HEK293 (cell line): ENCODE results near the gene HCFC1.

Experiments used
- GLI2 ChIP-seq: fragments of 450-650 bp; formaldehyde crosslinking; IDR thresholded peaks from 2 replicates; pipeline ENCODE4; 2017; ENCODE audit warnings: missing biosample characterization, missing genetic modification characterization, low read depth, borderline replicate concordance
- MYNN ChIP-seq: fragments of 450-650 bp; formaldehyde crosslinking; IDR thresholded peaks from 2 replicates; pipeline ENCODE4 v1.5.1; 2016; ENCODE audit warnings: missing biosample characterization, missing genetic modification characterization, borderline replicate concordance
- SCRT2 ChIP-seq: fragments of 450-650 bp; formaldehyde crosslinking; IDR thresholded peaks from 2 replicates; pipeline ENCODE4 v1.5.1; 2016; ENCODE audit warnings: missing biosample characterization, missing genetic modification characterization
- SP7 ChIP-seq: fragments of 450-650 bp; formaldehyde crosslinking; IDR thresholded peaks from 2 replicates; pipeline ENCODE4 v1.5.1; 2016; ENCODE audit warnings: missing biosample characterization, missing genetic modification characterization
- ZBTB20 ChIP-seq: fragments of 450-650 bp; formaldehyde crosslinking; IDR thresholded peaks from 2 replicates; pipeline ENCODE4 v1.5.1; 2016; ENCODE audit warnings: missing biosample characterization, missing genetic modification characterization
- ZBTB8A ChIP-seq: fragments of 450-650 bp; formaldehyde crosslinking; IDR thresholded peaks from 2 replicates; pipeline ENCODE4 v1.5.1; 2016; ENCODE audit warnings: missing biosample characterization, missing genetic modification characterization
- ZNF184 ChIP-seq: fragments of 450-650 bp; IDR thresholded peaks from 2 replicates; pipeline ENCODE4 v1.5.1; 2018; ENCODE audit warnings: missing biosample characterization, mild to moderate bottlenecking, missing genetic modification characterization
- ZNF19 ChIP-seq: fragments of 450-650 bp; formaldehyde crosslinking; IDR thresholded peaks from 2 replicates; pipeline ENCODE4; 2016; ENCODE audit warnings: missing biosample characterization, missing genetic modification characterization, low read depth
- ZNF223 ChIP-seq: fragments of 450-650 bp; formaldehyde crosslinking; IDR thresholded peaks from 2 replicates; pipeline ENCODE4 v1.5.1; 2016; ENCODE audit warnings: missing biosample characterization, missing genetic modification characterization
- ZNF341 ChIP-seq: fragments of 450-650 bp; formaldehyde crosslinking; IDR thresholded peaks from 2 replicates; pipeline ENCODE4; 2016; ENCODE audit warnings: low read depth, missing biosample characterization, missing genetic modification characterization
- ZNF529 ChIP-seq: fragments of 450-650 bp; formaldehyde crosslinking; IDR thresholded peaks from 2 replicates; pipeline ENCODE4 v1.5.1; 2017; ENCODE audit warnings: missing genetic modification characterization, missing biosample characterization; ENCODE audit not compliant: insufficient replicate concordance
- ZNF549 ChIP-seq: fragments of 450-650 bp; IDR thresholded peaks from 2 replicates; pipeline ENCODE4 v1.5.1; 2018; ENCODE audit warnings: missing biosample characterization, missing genetic modification characterization, mild to moderate bottlenecking, inconsistent platforms, moderate library complexity
- ZNF561 ChIP-seq: fragments of 450-650 bp; IDR thresholded peaks from 2 replicates; pipeline ENCODE4 v1.5.1; 2018; ENCODE audit warnings: missing biosample characterization, missing genetic modification characterization, borderline replicate concordance
- ZNF596 ChIP-seq: fragments of 450-650 bp; IDR thresholded peaks from 2 replicates; pipeline ENCODE4 v1.5.0; 2018; ENCODE audit warnings: missing biosample characterization, mild to moderate bottlenecking, missing genetic modification characterization, moderate library complexity
- ZNF610 ChIP-seq: fragments of 450-650 bp; formaldehyde crosslinking; IDR thresholded peaks from 2 replicates; pipeline ENCODE4 v1.5.1; 2016; ENCODE audit warnings: missing biosample characterization, missing genetic modification characterization, borderline replicate concordance
- ZNF621 ChIP-seq: fragments of 450-650 bp; formaldehyde crosslinking; IDR thresholded peaks from 2 replicates; pipeline ENCODE4 v1.5.1; 2017; ENCODE audit warnings: missing biosample characterization, missing genetic modification characterization
- ZNF623 ChIP-seq: fragments of 450-650 bp; formaldehyde crosslinking; IDR thresholded peaks from 2 replicates; pipeline ENCODE4 v1.5.1; 2016; ENCODE audit warnings: missing biosample characterization, missing genetic modification characterization
- ZNF654 ChIP-seq: fragments of 450-650 bp; formaldehyde crosslinking; IDR thresholded peaks from 2 replicates; pipeline ENCODE4 v1.5.1; 2016; ENCODE audit warnings: low read depth, missing biosample characterization, missing genetic modification characterization
- ZNF707 ChIP-seq: fragments of 450-650 bp; formaldehyde crosslinking; IDR thresholded peaks from 2 replicates; pipeline ENCODE4 v1.5.1; 2016; ENCODE audit warnings: missing biosample characterization, missing genetic modification characterization
- ZNF76 ChIP-seq: fragments of 450-650 bp; formaldehyde crosslinking; IDR thresholded peaks from 2 replicates; pipeline ENCODE4; 2016; ENCODE audit warnings: low read depth, missing biosample characterization, missing genetic modification characterization, borderline replicate concordance
- ZNF768 ChIP-seq: fragments of 450-650 bp; formaldehyde crosslinking; IDR thresholded peaks from 2 replicates; pipeline ENCODE4 v1.5.1; 2018; ENCODE audit warnings: missing biosample characterization, mild to moderate bottlenecking, missing genetic modification characterization
- ZNF785 ChIP-seq: fragments of 450-650 bp; formaldehyde crosslinking; IDR thresholded peaks from 2 replicates; pipeline ENCODE4 v1.5.1; 2016; ENCODE audit warnings: missing biosample characterization, missing genetic modification characterization
- ZSCAN23 ChIP-seq: fragments of 450-650 bp; formaldehyde crosslinking; IDR thresholded peaks from 2 replicates; pipeline ENCODE4 v1.5.1; 2016; ENCODE audit warnings: missing biosample characterization, missing genetic modification characterization
- ZXDB ChIP-seq: fragments of 450-650 bp; formaldehyde crosslinking; IDR thresholded peaks from 2 replicates; pipeline ENCODE4 v1.5.1; 2016; ENCODE audit warnings: missing biosample characterization, missing genetic modification characterization
- TF ChIP-seq, protein P1 (sequence below): fragments of 450-650 bp; formaldehyde crosslinking; IDR thresholded peaks from 2 replicates; pipeline ENCODE4 v1.5.1; 2016; ENCODE audit warnings: missing biosample characterization, missing genetic modification characterization, borderline replicate concordance
- TF ChIP-seq, protein P2 (sequence below): fragments of 450-650 bp; IDR thresholded peaks from 2 replicates; pipeline ENCODE4 v1.5.1; 2018; ENCODE audit warnings: missing biosample characterization, mild to moderate bottlenecking, missing genetic modification characterization
- TF ChIP-seq, protein P3 (sequence below): fragments of 450-650 bp; formaldehyde crosslinking; conservative IDR thresholded peaks from 2 replicates; pipeline ENCODE4 v1.5.1; 2016; ENCODE audit warnings: low read depth, missing biosample characterization, missing genetic modification characterization
- TF ChIP-seq, protein P4 (sequence below): fragments of 450-650 bp; formaldehyde crosslinking; IDR thresholded peaks from 2 replicates; pipeline ENCODE4 v1.5.1; 2017; ENCODE audit warnings: missing biosample characterization, missing genetic modification characterization
- TF ChIP-seq, protein P5 (sequence below): fragments of 450-650 bp; formaldehyde crosslinking; IDR thresholded peaks from 2 replicates; pipeline ENCODE4 v1.5.1; 2017; ENCODE audit warnings: missing biosample characterization, missing genetic modification characterization

HCFC1 gene

DNA sequence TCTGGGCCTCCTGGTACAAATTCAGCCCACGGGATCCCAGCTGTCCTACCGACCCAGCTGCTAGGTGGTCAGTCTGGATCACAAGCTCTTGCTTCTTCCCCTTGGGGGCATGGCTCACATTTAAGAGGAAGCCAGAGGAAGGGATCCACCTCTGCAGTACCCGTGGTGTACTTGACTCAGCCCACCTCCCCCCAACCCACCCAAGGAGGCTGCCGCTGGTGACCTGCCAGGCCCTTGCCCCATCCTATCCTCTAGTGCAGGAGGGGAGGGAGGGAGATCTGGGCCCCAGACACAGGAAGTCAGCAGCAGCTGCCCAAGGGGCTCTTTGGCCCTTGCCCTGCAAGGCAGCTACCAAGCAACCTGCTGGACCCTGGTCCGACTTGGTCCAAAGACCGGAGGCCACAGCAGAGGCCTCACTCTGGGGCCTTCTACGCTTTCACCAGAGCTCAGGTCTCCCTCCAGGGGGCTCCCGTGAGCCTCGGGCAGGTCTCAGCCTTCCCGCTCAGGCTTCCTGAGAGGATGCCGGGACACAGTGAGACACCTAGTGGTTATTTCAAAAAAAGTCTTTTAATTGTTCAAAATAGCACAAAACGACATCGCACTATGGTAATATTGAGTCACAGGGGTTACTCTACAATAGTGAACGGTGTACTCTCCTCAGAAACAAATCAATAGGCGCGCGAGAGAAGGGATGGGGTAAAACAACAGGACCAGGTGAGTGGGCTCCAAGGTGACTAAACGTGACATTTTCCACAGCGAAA, 24.4 kb downstream of the HCFC1 start (continued):
- TF ChIP-seq, protein P1, sequence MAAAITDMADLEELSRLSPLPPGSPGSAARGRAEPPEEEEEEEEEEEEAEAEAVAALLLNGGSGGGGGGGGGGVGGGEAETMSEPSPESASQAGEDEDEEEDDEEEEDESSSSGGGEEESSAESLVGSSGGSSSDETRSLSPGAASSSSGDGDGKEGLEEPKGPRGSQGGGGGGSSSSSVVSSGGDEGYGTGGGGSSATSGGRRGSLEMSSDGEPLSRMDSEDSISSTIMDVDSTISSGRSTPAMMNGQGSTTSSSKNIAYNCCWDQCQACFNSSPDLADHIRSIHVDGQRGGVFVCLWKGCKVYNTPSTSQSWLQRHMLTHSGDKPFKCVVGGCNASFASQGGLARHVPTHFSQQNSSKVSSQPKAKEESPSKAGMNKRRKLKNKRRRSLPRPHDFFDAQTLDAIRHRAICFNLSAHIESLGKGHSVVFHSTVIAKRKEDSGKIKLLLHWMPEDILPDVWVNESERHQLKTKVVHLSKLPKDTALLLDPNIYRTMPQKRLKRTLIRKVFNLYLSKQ (tag by site-specific recombination) = no peak
- TF ChIP-seq ZXDB (tag by site-specific recombination) (0 out of 2 replicates have a peak, but pooled peaks have one; percentile 18), ZBTB20 (no peak), GLI2 (tag by site-specific recombination) (no peak), ZBTB8A (tag by site-specific recombination) (0 out of 2 replicates have a peak, but pooled peaks have one; percentile 14), ZNF707 (tag by site-specific recombination) (no peak), ZNF341 (tag by site-specific recombination) (no peak), ZSCAN23 (tag by site-specific recombination) (no peak), ZNF529 (tag by site-specific recombination) (no peak), ZNF623 (tag by site-specific recombination) (no peak), SP7 (tag by site-specific recombination) (no peak), MYNN (tag by site-specific recombination) (no peak), ZNF561 (tag by site-specific recombination) (no peak), ZNF610 (tag by site-specific recombination) (no peak), ZNF184 (tag by site-specific recombination) (no peak), ZNF785 (no peak), SCRT2 (tag by site-specific recombination) (no peak), ZNF549 (tag by site-specific recombination) (no peak), ZNF223 (tag by site-specific recombination) (no peak), ZNF654 (tag by site-specific recombination) (peak; percentile 89), ZNF621 (tag by site-specific recombination) (no peak), ZNF768 (tag by site-specific recombination) (no peak), ZNF76 (tag by site-specific recombination) (peak; percentile 93), ZNF19 (no peak), ZNF596 (tag by site-specific recombination) (no peak)
- TF ChIP-seq, protein P2, sequence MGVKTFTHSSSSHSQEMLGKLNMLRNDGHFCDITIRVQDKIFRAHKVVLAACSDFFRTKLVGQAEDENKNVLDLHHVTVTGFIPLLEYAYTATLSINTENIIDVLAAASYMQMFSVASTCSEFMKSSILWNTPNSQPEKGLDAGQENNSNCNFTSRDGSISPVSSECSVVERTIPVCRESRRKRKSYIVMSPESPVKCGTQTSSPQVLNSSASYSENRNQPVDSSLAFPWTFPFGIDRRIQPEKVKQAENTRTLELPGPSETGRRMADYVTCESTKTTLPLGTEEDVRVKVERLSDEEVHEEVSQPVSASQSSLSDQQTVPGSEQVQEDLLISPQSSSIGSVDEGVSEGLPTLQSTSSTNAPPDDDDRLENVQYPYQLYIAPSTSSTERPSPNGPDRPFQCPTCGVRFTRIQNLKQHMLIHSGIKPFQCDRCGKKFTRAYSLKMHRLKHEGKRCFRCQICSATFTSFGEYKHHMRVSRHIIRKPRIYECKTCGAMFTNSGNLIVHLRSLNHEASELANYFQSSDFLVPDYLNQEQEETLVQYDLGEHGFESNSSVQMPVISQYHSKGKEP (tag by site-specific recombination) = no peak
- TF ChIP-seq, protein P3, sequence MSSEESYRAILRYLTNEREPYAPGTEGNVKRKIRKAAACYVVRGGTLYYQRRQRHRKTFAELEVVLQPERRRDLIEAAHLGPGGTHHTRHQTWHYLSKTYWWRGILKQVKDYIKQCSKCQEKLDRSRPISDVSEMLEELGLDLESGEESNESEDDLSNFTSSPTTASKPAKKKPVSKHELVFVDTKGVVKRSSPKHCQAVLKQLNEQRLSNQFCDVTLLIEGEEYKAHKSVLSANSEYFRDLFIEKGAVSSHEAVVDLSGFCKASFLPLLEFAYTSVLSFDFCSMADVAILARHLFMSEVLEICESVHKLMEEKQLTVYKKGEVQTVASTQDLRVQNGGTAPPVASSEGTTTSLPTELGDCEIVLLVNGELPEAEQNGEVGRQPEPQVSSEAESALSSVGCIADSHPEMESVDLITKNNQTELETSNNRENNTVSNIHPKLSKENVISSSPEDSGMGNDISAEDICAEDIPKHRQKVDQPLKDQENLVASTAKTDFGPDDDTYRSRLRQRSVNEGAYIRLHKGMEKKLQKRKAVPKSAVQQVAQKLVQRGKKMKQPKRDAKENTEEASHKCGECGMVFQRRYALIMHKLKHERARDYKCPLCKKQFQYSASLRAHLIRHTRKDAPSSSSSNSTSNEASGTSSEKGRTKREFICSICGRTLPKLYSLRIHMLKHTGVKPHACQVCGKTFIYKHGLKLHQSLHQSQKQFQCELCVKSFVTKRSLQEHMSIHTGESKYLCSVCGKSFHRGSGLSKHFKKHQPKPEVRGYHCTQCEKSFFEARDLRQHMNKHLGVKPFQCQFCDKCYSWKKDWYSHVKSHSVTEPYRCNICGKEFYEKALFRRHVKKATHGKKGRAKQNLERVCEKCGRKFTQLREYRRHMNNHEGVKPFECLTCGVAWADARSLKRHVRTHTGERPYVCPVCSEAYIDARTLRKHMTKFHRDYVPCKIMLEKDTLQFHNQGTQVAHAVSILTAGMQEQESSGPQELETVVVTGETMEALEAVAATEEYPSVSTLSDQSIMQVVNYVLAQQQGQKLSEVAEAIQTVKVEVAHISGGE (tag by site-specific recombination) = 0 out of 2 replicates have a peak, but pooled peaks have one; percentile 13
- TF ChIP-seq, protein P4, sequence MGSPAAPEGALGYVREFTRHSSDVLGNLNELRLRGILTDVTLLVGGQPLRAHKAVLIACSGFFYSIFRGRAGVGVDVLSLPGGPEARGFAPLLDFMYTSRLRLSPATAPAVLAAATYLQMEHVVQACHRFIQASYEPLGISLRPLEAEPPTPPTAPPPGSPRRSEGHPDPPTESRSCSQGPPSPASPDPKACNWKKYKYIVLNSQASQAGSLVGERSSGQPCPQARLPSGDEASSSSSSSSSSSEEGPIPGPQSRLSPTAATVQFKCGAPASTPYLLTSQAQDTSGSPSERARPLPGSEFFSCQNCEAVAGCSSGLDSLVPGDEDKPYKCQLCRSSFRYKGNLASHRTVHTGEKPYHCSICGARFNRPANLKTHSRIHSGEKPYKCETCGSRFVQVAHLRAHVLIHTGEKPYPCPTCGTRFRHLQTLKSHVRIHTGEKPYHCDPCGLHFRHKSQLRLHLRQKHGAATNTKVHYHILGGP (tag by site-specific recombination) = no peak
- TF ChIP-seq, protein P5, sequence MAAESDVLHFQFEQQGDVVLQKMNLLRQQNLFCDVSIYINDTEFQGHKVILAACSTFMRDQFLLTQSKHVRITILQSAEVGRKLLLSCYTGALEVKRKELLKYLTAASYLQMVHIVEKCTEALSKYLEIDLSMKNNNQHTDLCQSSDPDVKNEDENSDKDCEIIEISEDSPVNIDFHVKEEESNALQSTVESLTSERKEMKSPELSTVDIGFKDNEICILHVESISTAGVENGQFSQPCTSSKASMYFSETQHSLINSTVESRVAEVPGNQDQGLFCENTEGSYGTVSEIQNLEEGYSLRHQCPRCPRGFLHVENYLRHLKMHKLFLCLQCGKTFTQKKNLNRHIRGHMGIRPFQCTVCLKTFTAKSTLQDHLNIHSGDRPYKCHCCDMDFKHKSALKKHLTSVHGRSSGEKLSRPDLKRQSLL = no peak
